HCT116 (cell line): ENCODE results near the gene GTPBP10. TPM values are rescaled to one million over a fixed set of nuclear protein-coding genes. Genes with fewer than 3 reads are reported as not detected.

Source experiments
- ATAC-seq: fragments of 200-7000 bp; cut with Tn5 transposase; 2 replicates; pipeline ENCODE4 v1.9.1; 2020; ENCODE audit warnings: mild to moderate bottlenecking, moderate library complexity
- BruUV-seq: library from RNA; stranded (reverse); fragments of 400-500 nt; replicated peaks from 2 replicates; lab custom pipeline; 2021; lab: Mats Ljungman, UMichigan
- CTCF ChIA-PET: fragments of 300-600 bp; sonication (Branson Sonifier 250); formaldehyde crosslinking; loops from one replicate; lab custom pipeline; 2021; ENCODE audit warnings: antibody characterized with exemption; lab: Charles Lee
- POLR2A ChIA-PET: fragments of 300-600, 350-600 bp; sonication (Branson Sonifier 250); formaldehyde crosslinking; loops from one replicate; lab custom pipeline; 2021; ENCODE audit warnings: antibody characterized with exemption; lab: Charles Lee
- RAD21 ChIA-PET, 2 experiments: fragments of 300-600 bp; sonication (Branson Sonifier 250); formaldehyde crosslinking; loops; one replicate each; lab custom pipeline; 2023; ENCODE audit warnings: low total read pairs in 2 of 2; ENCODE audit not compliant: uncharacterized antibody in 2 of 2, unreplicated experiment in 2 of 2, low non-redundant PET in 1 of 2; lab: Charles Lee
- DNase-seq: peaks from one replicate; pipeline ENCODE4 v3.0.0-alpha.2; 2010; ENCODE audit warnings: low read depth, low spot score
- H2AFZ ChIP-seq: fragments of 200-600 bp; shearing (Covaris generic), sonication (generic); 2 replicates; pipeline ENCODE4 v1.6.1; 2017; ENCODE audit warnings: low read depth, mixed run types, mixed read lengths, antibody characterized with exemption, low read length; ENCODE audit not compliant: poor library complexity, severe bottlenecking
- H3K27ac ChIP-seq: 2 replicates; pipeline ENCODE4 v1.5.1; 2012; ENCODE audit warnings: low read depth, low read length
- H3K27me3 ChIP-seq: fragments of 200-600 bp; sonication (generic); 2 replicates; pipeline ENCODE4 v1.6.1; 2016; ENCODE audit warnings: mixed run types, low read length, mixed read lengths; ENCODE audit not compliant: insufficient read depth
- H3K36me3 ChIP-seq, 2 experiments: fragments of 200-500 bp in 1 of 2; fragments of 200-600 bp in 1 of 2; sonication (Bioruptor generic) in 1 of 2; sonication (generic) in 1 of 2; 2 replicates each; pipeline versions ENCODE4 v1.5.1 to v1.6.1; 2014 to 2016; ENCODE audit warnings: low read length in 2 of 2, inconsistent platforms in 1 of 2, mixed read lengths in 1 of 2, mixed run types in 1 of 2; ENCODE audit not compliant: insufficient read depth in 2 of 2, control insufficient read depth in 1 of 2
- H3K4me1 ChIP-seq, 2 experiments: fragments of 200-600 bp in 1 of 2; sonication (generic) in 1 of 2; 2 replicates each; pipeline versions ENCODE4 v1.5.1 to v1.6.1; 2012 to 2017; ENCODE audit warnings: low read length in 2 of 2, inconsistent platforms in 1 of 2, mild to moderate bottlenecking in 1 of 2, mixed read lengths in 1 of 2, mixed run types in 1 of 2, moderate library complexity in 1 of 2; ENCODE audit not compliant: insufficient read depth in 2 of 2, control insufficient read depth in 1 of 2
- H3K4me2 ChIP-seq: fragments of 200-600 bp; sonication (generic); 2 replicates; pipeline ENCODE4 v1.6.1; 2017; ENCODE audit warnings: mixed run types, low read length, mixed read lengths
- H3K4me3 ChIP-seq, 2 experiments: fragments of 200-600 bp in 1 of 2; sonication (generic) in 1 of 2; replicated peaks in 1 of 2; 2 replicates each; pipeline ENCODE4 v1.5.1; 2011 to 2016; ENCODE audit warnings: low read length in 2 of 2, control low read depth in 1 of 2, low read depth in 1 of 2, mild to moderate bottlenecking in 1 of 2, mixed read lengths in 1 of 2, mixed run types in 1 of 2
- H3K79me2 ChIP-seq: fragments of 200-600 bp; sonication (generic); 2 replicates; pipeline ENCODE4 v1.6.1; 2017; ENCODE audit warnings: mild to moderate bottlenecking, mixed run types, low read length, moderate library complexity, mixed read lengths; ENCODE audit not compliant: insufficient read depth
- H3K9ac ChIP-seq: fragments of 200-600 bp; sonication (generic); 2 replicates; pipeline ENCODE4 v1.6.1; 2016; ENCODE audit warnings: low read length, mixed read lengths
- H3K9me2 ChIP-seq: fragments of 200-600 bp; sonication (generic), shearing (Covaris generic); 2 replicates; pipeline ENCODE4 v1.6.1; 2017; ENCODE audit warnings: mixed run types, mild to moderate bottlenecking, moderate library complexity; ENCODE audit not compliant: insufficient read depth
- H3K9me3 ChIP-seq, 2 experiments: fragments of 200-500 bp in 1 of 2; fragments of 200-600 bp in 1 of 2; sonication (Bioruptor generic) in 1 of 2; sonication (generic) in 1 of 2; 2 replicates each; pipeline ENCODE4 v1.6.1; 2014 to 2017; ENCODE audit warnings: low read length in 2 of 2, mixed read lengths in 2 of 2, inconsistent platforms in 1 of 2, low read depth in 1 of 2, mild to moderate bottlenecking in 1 of 2, mixed run types in 1 of 2, moderate library complexity in 1 of 2; ENCODE audit not compliant: control insufficient read depth in 1 of 2, insufficient read depth in 1 of 2
- H4K20me1 ChIP-seq: fragments of 200-600 bp; sonication (generic), shearing (Covaris generic); 2 replicates; pipeline ENCODE4 v1.6.1; 2017; ENCODE audit warnings: mixed run types, mild to moderate bottlenecking, moderate library complexity; ENCODE audit not compliant: insufficient read depth
- CEBPB ChIP-seq: IDR thresholded peaks from 2 replicates; pipeline ENCODE4 v1.6.1; 2012; ENCODE audit warnings: low read depth
- EGR1 ChIP-seq: IDR thresholded peaks from 2 replicates; pipeline ENCODE4 v1.6.1; 2012; ENCODE audit warnings: low read depth
- ELF1 ChIP-seq: IDR thresholded peaks from 2 replicates; pipeline ENCODE4 v1.6.1; 2012; ENCODE audit warnings: low read depth, borderline replicate concordance
- EZH2 ChIP-seq: fragments of 200-600 bp; sonication (generic); IDR thresholded peaks from 2 replicates; pipeline ENCODE4 v1.6.1; 2017; ENCODE audit warnings: antibody characterized with exemption, mixed run types
- JUND ChIP-seq: IDR thresholded peaks from 2 replicates; pipeline ENCODE4 v1.6.1; 2012
- POLR2A ChIP-seq: IDR thresholded peaks from 2 replicates; pipeline ENCODE4 v1.7.0; 2011; ENCODE audit warnings: borderline replicate concordance; ENCODE audit not compliant: insufficient read depth, insufficient read length; ENCODE audit errors: extremely low read depth
- RAD21 ChIP-seq: IDR thresholded peaks from 2 replicates; pipeline ENCODE4 v1.6.1; 2012; ENCODE audit warnings: low read depth, mild to moderate bottlenecking
- SIN3A ChIP-seq: IDR thresholded peaks from 2 replicates; pipeline ENCODE4 v1.6.1; 2012; ENCODE audit warnings: low read depth
- SP1 ChIP-seq: IDR thresholded peaks from 2 replicates; pipeline ENCODE4 v1.6.1; 2012; ENCODE audit warnings: low read depth
- SRF ChIP-seq: IDR thresholded peaks from 2 replicates; pipeline ENCODE4 v1.6.1; 2012; ENCODE audit warnings: low read depth
- TCF7L2 ChIP-seq: IDR thresholded peaks from 2 replicates; pipeline ENCODE4 v1.7.0; 2011; ENCODE audit warnings: borderline replicate concordance, inconsistent platforms; ENCODE audit not compliant: insufficient read depth, insufficient read length; ENCODE audit errors: extremely low read depth
- intact Hi-C: fragments of 100-400 bp; cut with micrococcal nuclease; formaldehyde crosslinking; loops from 2 replicates; pipeline ENCODE4 v1.10.0; 2022
- total RNA-seq: library from RNA; stranded (reverse); gene quantifications from one replicate; pipeline ENCODE4 v1.2.1, GENCODE V29; 2021; ENCODE audit not compliant: unreplicated experiment
- TF ChIP-seq, protein P1 (sequence below): IDR thresholded peaks from 2 replicates; pipeline ENCODE4 v1.6.1; 2011; ENCODE audit warnings: mild to moderate bottlenecking, low read length, moderate library complexity; ENCODE audit not compliant: insufficient replicate concordance; ENCODE audit errors: extremely low read depth
- TF ChIP-seq, protein P2 (sequence below): IDR thresholded peaks from 2 replicates; pipeline ENCODE4 v1.6.1; 2012
- TF ChIP-seq, protein P3 (sequence below), 3 experiments: fragments of 200-600 bp in 1 of 3; sonication (generic) in 1 of 3; IDR thresholded peaks in 2 of 3; conservative IDR thresholded peaks in 1 of 3; 2 replicates each; pipeline ENCODE4 v1.5.1; 2012 to 2017; ENCODE audit warnings: low read depth in 2 of 3, low read length in 2 of 3, antibody characterized with exemption in 1 of 3, borderline replicate concordance in 1 of 3, control low read depth in 1 of 3, mild to moderate bottlenecking in 1 of 3, mixed read lengths in 1 of 3, mixed run types in 1 of 3, moderate library complexity in 1 of 3; ENCODE audit not compliant: insufficient read depth in 1 of 3
- TF ChIP-seq, protein P4 (sequence below): IDR thresholded peaks from 2 replicates; pipeline ENCODE4 v1.6.1; 2012
- TF ChIP-seq, protein P5 (sequence below): IDR thresholded peaks from 2 replicates; pipeline ENCODE4 v1.6.1; 2012; ENCODE audit warnings: low read depth

Gene GTPBP10
- total RNA-seq, 1 experiment from 2014 or later = 36.7 TPM

DNA sequence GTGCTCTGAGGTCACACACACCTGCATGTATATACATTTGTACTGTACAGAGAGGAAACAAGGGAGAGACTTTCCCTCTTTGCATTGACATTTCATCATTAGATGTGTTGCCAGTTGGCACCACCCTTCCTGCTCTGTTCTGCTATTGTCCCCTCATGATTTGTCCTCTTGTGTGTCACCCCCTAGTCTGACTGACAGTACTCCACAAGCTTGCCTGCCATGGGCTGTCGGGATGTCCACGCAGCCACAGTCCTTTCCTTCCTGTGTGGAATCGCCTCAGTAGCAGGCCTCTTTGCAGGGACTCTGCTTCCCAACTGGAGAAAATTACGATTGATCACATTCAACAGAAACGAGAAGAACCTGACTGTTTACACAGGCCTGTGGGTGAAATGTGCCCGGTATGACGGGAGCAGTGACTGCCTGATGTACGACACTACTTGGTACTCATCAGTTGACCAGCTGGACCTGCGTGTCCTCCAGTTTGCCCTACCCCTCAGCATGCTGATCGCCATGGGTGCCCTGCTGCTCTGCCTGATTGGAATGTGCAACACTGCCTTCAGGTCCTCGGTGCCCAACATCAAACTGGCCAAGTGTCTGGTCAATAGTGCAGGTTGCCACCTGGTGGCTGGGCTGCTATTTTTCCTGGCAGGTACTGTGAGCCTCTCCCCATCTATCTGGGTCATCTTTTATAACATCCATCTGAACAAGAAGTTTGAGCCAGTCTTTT, 66.1 kb downstream of the GTPBP10 start:
- ChIA-PET POLR2A (no interaction called here), RAD21 (no interaction called here)
- no peak for TF ChIP-seq EGR1
- TF ChIP-seq SIN3A = no peak
- no peak for TF ChIP-seq SRF
- TF ChIP-seq, protein P1, sequence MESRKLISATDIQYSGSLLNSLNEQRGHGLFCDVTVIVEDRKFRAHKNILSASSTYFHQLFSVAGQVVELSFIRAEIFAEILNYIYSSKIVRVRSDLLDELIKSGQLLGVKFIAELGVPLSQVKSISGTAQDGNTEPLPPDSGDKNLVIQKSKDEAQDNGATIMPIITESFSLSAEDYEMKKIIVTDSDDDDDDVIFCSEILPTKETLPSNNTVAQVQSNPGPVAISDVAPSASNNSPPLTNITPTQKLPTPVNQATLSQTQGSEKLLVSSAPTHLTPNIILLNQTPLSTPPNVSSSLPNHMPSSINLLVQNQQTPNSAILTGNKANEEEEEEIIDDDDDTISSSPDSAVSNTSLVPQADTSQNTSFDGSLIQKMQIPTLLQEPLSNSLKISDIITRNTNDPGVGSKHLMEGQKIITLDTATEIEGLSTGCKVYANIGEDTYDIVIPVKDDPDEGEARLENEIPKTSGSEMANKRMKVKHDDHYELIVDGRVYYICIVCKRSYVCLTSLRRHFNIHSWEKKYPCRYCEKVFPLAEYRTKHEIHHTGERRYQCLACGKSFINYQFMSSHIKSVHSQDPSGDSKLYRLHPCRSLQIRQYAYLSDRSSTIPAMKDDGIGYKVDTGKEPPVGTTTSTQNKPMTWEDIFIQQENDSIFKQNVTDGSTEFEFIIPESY = no peak
- TF ChIP-seq CEBPB = no peak
- TF ChIP-seq, protein P2, sequence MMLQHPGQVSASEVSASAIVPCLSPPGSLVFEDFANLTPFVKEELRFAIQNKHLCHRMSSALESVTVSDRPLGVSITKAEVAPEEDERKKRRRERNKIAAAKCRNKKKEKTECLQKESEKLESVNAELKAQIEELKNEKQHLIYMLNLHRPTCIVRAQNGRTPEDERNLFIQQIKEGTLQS = no peak
- TF ChIP-seq, protein P3, sequence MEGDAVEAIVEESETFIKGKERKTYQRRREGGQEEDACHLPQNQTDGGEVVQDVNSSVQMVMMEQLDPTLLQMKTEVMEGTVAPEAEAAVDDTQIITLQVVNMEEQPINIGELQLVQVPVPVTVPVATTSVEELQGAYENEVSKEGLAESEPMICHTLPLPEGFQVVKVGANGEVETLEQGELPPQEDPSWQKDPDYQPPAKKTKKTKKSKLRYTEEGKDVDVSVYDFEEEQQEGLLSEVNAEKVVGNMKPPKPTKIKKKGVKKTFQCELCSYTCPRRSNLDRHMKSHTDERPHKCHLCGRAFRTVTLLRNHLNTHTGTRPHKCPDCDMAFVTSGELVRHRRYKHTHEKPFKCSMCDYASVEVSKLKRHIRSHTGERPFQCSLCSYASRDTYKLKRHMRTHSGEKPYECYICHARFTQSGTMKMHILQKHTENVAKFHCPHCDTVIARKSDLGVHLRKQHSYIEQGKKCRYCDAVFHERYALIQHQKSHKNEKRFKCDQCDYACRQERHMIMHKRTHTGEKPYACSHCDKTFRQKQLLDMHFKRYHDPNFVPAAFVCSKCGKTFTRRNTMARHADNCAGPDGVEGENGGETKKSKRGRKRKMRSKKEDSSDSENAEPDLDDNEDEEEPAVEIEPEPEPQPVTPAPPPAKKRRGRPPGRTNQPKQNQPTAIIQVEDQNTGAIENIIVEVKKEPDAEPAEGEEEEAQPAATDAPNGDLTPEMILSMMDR (IDR thresholded peaks at IDR 0.05 in 2 of 3, conservative IDR thresholded peaks at IDR 0.05 in 1 of 3; ENCODE audit: borderline replicate concordance in 1 of 3, insufficient read depth in 1 of 3, low read depth in 2 of 3, low read length in 2 of 3) = peak; percentile 47 to 63 (median 62); a peak in 5 of 6 replicates
- TF ChIP-seq JUND = no peak
- TF ChIP-seq ELF1 = no peak
- TF ChIP-seq, protein P4, sequence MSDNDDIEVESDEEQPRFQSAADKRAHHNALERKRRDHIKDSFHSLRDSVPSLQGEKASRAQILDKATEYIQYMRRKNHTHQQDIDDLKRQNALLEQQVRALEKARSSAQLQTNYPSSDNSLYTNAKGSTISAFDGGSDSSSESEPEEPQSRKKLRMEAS = no peak
- TF ChIP-seq RAD21 = peak; percentile 57
- TF ChIP-seq POLR2A = no peak
- TF ChIP-seq TCF7L2 = no peak
- no peak for TF ChIP-seq EZH2
- TF ChIP-seq, protein P5, sequence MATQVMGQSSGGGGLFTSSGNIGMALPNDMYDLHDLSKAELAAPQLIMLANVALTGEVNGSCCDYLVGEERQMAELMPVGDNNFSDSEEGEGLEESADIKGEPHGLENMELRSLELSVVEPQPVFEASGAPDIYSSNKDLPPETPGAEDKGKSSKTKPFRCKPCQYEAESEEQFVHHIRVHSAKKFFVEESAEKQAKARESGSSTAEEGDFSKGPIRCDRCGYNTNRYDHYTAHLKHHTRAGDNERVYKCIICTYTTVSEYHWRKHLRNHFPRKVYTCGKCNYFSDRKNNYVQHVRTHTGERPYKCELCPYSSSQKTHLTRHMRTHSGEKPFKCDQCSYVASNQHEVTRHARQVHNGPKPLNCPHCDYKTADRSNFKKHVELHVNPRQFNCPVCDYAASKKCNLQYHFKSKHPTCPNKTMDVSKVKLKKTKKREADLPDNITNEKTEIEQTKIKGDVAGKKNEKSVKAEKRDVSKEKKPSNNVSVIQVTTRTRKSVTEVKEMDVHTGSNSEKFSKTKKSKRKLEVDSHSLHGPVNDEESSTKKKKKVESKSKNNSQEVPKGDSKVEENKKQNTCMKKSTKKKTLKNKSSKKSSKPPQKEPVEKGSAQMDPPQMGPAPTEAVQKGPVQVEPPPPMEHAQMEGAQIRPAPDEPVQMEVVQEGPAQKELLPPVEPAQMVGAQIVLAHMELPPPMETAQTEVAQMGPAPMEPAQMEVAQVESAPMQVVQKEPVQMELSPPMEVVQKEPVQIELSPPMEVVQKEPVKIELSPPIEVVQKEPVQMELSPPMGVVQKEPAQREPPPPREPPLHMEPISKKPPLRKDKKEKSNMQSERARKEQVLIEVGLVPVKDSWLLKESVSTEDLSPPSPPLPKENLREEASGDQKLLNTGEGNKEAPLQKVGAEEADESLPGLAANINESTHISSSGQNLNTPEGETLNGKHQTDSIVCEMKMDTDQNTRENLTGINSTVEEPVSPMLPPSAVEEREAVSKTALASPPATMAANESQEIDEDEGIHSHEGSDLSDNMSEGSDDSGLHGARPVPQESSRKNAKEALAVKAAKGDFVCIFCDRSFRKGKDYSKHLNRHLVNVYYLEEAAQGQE = no peak
- no peak for TF ChIP-seq SP1

More for the DNA sequence above, 66.1 kb downstream of the GTPBP10 start:
- no TSS peak for BruUV-seq
- intact Hi-C loops = loop anchor here (1.0 kb wide), 1 partner anchor 260 kb away; no protein-coding TSS in a partner anchor
- Histone ChIP-seq H3K9me2 (no peaks in the 10 kb centered on the region), H3K27ac (no peak overlapping the region), H4K20me1 (no peaks in the 10 kb centered on the region), H3K4me3 (no peak overlapping the region), H3K4me2 (no peak overlapping the region), H3K9ac (no peak overlapping the region), H3K9me3 (no peaks in the 10 kb centered on the region), H3K36me3 (peaks cover 0 to 11% of the 10 kb centered on the region in 2 experiments; a peak in 2 of 4 replicates), H2AFZ (no peak overlapping the region), H3K4me1 (peaks cover 0 to 13% of the 10 kb centered on the region in 2 experiments; a peak in 2 of 4 replicates), H3K79me2 (no peaks in the 10 kb centered on the region; the same call in 1 of the 2 replicates), H3K27me3 (no peaks in the 10 kb centered on the region)
- DNase-seq (peak; percentile 15), ATAC-seq (peak; percentile 90)
- CTCF ChIA-PET = interaction anchor here (1.8 kb wide), 1 partner anchor 15 kb away, joined by 11 read pairs; no protein-coding TSS in a partner anchor
